Fibroblast of lung (primary cell): ENCODE data around the gene ARL4D. TPM values are rescaled to one million over a fixed set of nuclear protein-coding genes. Genes with fewer than 3 reads are reported as not detected.
"Not testable (repeated sequence)": the region's sequence is repeated elsewhere in the genome, so short reads cannot be mapped to it uniquely, and the experiment has no call there.

Experiments used
- DNase-seq, 2 donors: peaks; one replicate each; pipeline versions ENCODE4 v3.0.0 to v3.0.0-alpha.2; 2010; ENCODE audit warnings: low read depth in 2 of 2
- H2AFZ ChIP-seq: 2 replicates; pipeline ENCODE4 v1.5.1; 2012; ENCODE audit warnings: low read length, control low read depth, inconsistent platforms
- H3K27ac ChIP-seq: 2 replicates; pipeline ENCODE4 v1.5.1; 2011; ENCODE audit warnings: low read length, control low read depth; ENCODE audit not compliant: insufficient read depth
- H3K27me3 ChIP-seq: 2 replicates; pipeline ENCODE4 v1.5.1; 2011; ENCODE audit warnings: mild to moderate bottlenecking, low read length; ENCODE audit not compliant: control insufficient read depth, insufficient read depth
- H3K36me3 ChIP-seq: 2 replicates; pipeline ENCODE4 v1.5.1; 2011; ENCODE audit warnings: low read length; ENCODE audit not compliant: control insufficient read depth, insufficient read depth
- H3K4me1 ChIP-seq: 2 replicates; pipeline ENCODE4 v1.5.1; 2011; ENCODE audit warnings: low read length; ENCODE audit not compliant: control insufficient read depth, insufficient read depth; ENCODE audit errors: extremely low read depth
- H3K4me2 ChIP-seq: 2 replicates; pipeline ENCODE4 v1.5.1; 2011; ENCODE audit warnings: low read length, control low read depth; ENCODE audit not compliant: insufficient read depth; ENCODE audit errors: extremely low read depth
- H3K4me3 ChIP-seq, 4 experiments: fragments of 200-600 bp in 1 of 4; sonication (generic) in 1 of 4; replicated peaks in 1 of 4; 2 replicates each; pipeline ENCODE4 v1.5.1; 2011 to 2016; ENCODE audit warnings: low read length in 4 of 4, low read depth in 3 of 4, mild to moderate bottlenecking in 3 of 4, control low read depth in 2 of 4, inconsistent platforms in 1 of 4, mixed read lengths in 1 of 4; ENCODE audit not compliant: insufficient read depth in 1 of 4; ENCODE audit errors: control extremely low read depth in 1 of 4
- H3K79me2 ChIP-seq: 2 replicates; pipeline ENCODE4 v1.5.1; 2012; ENCODE audit warnings: mild to moderate bottlenecking, low read length, inconsistent platforms; ENCODE audit not compliant: control insufficient read depth, insufficient read depth
- H3K9ac ChIP-seq: 2 replicates; pipeline ENCODE4 v1.5.1; 2011; ENCODE audit warnings: mild to moderate bottlenecking, low read length, control low read depth; ENCODE audit not compliant: insufficient read depth
- H3K9me3 ChIP-seq: 2 replicates; pipeline ENCODE4 v1.5.1; 2012; ENCODE audit warnings: low read depth, low read length; ENCODE audit not compliant: control insufficient read depth, insufficient read depth
- H4K20me1 ChIP-seq: 2 replicates; pipeline ENCODE4 v1.5.1; 2011; ENCODE audit warnings: low read length; ENCODE audit not compliant: control insufficient read depth, insufficient read depth; ENCODE audit errors: extremely low read depth
- EZH2 ChIP-seq: IDR thresholded peaks from 2 replicates; pipeline ENCODE4 v1.5.1; 2012; ENCODE audit warnings: low read length, control low read depth, mild to moderate bottlenecking; ENCODE audit errors: missing control alignments
- polyA plus RNA-seq, 2 donors: library from polyadenylated mRNA; depleted of rRNA in 1 of 2; stranded (reverse) in 1 of 2; unstranded in 1 of 2; fragments of >200 nt; gene quantifications; 2 replicates each; pipeline ENCODE4 v1.2.1, GENCODE V29; 2011 to 2012; ENCODE audit warnings: missing spikeins in 1 of 2
- total RNA-seq: library from RNA; depleted of rRNA; stranded (reverse); fragments of >200 nt; gene quantifications from 2 replicates; pipeline ENCODE4 v1.2.1, GENCODE V29; 2014
- TF ChIP-seq, protein P1 (sequence below), 2 donors: IDR thresholded peaks in 1 of 2; conservative IDR thresholded peaks in 1 of 2; 1 replicate in 1 of 2; 2 replicates in 1 of 2; pipeline ENCODE4 v1.5.1; 2011 to 2012; ENCODE audit warnings: low read length in 2 of 2, control low read depth in 1 of 2, inconsistent platforms in 1 of 2, low read depth in 1 of 2, mild to moderate bottlenecking in 1 of 2

The ARL4D gene
- total and polyA plus RNA-seq, 2 donors (not counting 1 experiment from before 2014, with no cell fraction given) = 12.5 to 46.4 TPM

DNA sequence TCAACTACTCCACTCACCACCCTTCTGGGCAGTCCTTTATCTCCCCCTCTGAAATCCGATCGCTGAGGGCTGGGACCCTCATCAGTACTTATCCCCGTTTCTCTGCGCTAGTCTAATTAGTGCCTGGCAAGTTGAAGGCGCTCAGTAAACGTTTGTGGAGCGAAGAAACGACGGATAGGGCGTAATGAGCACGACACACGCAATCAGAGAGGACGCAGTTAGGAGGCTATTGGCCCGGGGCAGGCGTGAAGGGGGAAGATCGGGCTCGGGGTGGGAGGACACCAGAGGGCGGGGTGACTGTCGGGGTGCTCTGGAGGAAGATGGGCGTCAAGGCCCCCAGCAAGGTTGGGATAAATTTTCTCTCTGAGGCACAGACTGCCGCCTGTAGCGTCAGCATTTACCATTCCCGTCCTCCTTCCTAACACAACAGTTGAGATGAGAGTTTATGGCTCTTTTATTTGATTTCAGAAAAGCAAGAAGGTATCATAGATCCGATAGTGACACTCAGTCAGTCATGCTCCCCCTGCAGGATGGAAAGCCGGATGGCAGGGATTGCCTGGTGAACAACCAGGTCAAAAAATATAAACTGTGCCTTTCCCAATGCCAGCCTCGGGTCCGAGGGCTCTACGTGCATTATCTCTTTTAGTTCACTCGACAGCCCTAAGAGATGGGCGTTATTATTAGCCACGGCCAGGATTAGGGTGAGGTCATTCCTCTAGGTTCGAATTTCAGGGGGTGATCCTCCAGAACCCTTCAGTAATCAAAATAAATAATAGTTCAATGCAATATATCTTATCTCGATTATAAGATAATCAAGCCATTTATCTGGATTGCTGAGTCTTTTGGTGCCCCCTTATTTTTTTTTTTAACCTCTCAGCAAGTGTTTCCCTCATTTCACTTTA lies 9.5 kb upstream of the ARL4D start:
- Histone ChIP-seq H2AFZ (peak overlapping the region; percentile 72), H3K27me3 (no peaks in the 10 kb centered on the region), H3K9ac (peak overlapping the region; percentile 87), H4K20me1 (no peaks in the 10 kb centered on the region), H3K4me3 (peak overlapping the region; percentile 55 to 68 (median 67)), H3K9me3 (no peaks in the 10 kb centered on the region), H3K36me3 (no peaks in the 10 kb centered on the region), H3K4me2 (peak overlapping the region; percentile 99), H3K27ac (peak overlapping the region; percentile 98), H3K4me1 (no peaks in the 10 kb centered on the region), H3K79me2 (no peaks in the 10 kb centered on the region)
- DNase-seq = peak; percentile 78 to 84
- TF ChIP-seq EZH2 = no peak
- TF ChIP-seq, protein P1, sequence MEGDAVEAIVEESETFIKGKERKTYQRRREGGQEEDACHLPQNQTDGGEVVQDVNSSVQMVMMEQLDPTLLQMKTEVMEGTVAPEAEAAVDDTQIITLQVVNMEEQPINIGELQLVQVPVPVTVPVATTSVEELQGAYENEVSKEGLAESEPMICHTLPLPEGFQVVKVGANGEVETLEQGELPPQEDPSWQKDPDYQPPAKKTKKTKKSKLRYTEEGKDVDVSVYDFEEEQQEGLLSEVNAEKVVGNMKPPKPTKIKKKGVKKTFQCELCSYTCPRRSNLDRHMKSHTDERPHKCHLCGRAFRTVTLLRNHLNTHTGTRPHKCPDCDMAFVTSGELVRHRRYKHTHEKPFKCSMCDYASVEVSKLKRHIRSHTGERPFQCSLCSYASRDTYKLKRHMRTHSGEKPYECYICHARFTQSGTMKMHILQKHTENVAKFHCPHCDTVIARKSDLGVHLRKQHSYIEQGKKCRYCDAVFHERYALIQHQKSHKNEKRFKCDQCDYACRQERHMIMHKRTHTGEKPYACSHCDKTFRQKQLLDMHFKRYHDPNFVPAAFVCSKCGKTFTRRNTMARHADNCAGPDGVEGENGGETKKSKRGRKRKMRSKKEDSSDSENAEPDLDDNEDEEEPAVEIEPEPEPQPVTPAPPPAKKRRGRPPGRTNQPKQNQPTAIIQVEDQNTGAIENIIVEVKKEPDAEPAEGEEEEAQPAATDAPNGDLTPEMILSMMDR (conservative IDR thresholded peaks at IDR 0.05 in 1 of 2, IDR thresholded peaks at IDR 0.05 in 1 of 2; ENCODE audit: low read depth in 1 of 2, low read length in 2 of 2) = peak; percentile 80 to 91

DNA sequence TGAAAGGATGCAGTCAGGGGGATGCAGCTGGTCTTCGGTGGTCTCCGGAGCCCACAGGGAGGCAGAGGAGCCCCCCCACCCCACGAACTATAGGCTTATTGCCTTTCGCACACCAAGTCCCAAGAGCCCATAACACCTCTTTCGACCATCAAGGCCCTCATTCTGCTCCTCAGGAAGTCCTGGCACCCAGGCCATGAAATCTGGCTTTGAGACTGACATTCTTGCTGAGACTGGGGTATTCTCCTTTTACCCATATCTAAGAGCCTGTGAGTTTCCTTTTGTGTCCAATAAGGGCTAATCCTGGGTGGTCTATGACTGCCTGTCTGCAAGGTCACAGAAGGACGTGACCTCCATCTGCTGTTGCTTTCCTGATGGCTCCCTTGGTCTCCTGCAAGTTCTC lies 6.4 kb upstream of the ARL4D start:
- no peak overlapping the region for H3K27ac ChIP-seq
- TF ChIP-seq, protein P1 (conservative IDR thresholded peaks at IDR 0.05 in 1 of 2, IDR thresholded peaks at IDR 0.05 in 1 of 2; ENCODE audit: low read depth in 1 of 2, low read length in 2 of 2) = no peak
- TF ChIP-seq EZH2 = no peak
- H4K20me1 ChIP-seq = no peaks in the 10 kb centered on the region
- no peaks in the 10 kb centered on the region for H3K27me3 ChIP-seq
- no peak for DNase-seq
- H3K4me1 ChIP-seq = no peaks in the 10 kb centered on the region
- no peak overlapping the region for H3K4me2 ChIP-seq
- no peaks in the 10 kb centered on the region for H3K9me3 ChIP-seq
- no peak overlapping the region for H3K9ac ChIP-seq
- H3K79me2 ChIP-seq = no peaks in the 10 kb centered on the region
- H2AFZ ChIP-seq = no peak overlapping the region
- no peak overlapping the region for H3K4me3 ChIP-seq
- H3K36me3 ChIP-seq = no peaks in the 10 kb centered on the region

DNA sequence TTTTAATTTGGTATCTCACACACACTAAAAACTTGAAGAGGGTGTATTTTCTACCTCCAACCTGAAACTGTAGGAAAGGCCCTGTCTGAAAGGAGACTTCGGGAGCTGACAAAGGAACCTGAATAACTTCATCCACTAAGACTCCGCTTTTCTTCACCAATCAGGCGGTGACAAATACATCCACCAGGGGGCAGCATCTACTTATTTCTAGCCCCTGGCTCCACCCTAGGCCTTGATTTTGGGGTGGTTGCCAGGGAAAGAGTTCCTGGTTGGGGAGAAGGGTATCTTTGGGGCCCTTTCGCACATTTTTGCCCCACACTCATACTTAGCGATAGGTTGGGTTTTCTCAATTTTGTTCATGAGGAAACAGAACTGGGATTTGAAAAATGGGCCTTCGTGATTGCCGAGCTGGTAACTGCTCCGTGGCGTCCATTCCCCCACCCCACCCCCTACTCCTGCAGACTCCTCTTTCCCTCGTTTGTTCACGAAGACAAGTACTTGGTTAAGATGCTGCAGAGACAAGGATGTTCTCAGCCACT lies 4.8 kb upstream of the ARL4D start:
- peak overlapping the region; percentile 74 for H2AFZ ChIP-seq
- no peak for TF ChIP-seq EZH2
- TF ChIP-seq, protein P1 (conservative IDR thresholded peaks at IDR 0.05 in 1 of 2, IDR thresholded peaks at IDR 0.05 in 1 of 2; ENCODE audit: low read depth in 1 of 2, low read length in 2 of 2) = peak; percentile 81 to 92
- no peak overlapping the region for H3K4me3 ChIP-seq
- DNase-seq = peak; percentile 71 to 91
- H3K27me3 ChIP-seq = no peaks in the 10 kb centered on the region
- no peak overlapping the region for H3K9ac ChIP-seq
- H4K20me1 ChIP-seq = no peaks in the 10 kb centered on the region
- H3K36me3 ChIP-seq = no peaks in the 10 kb centered on the region
- no peak overlapping the region for H3K4me2 ChIP-seq
- H3K27ac ChIP-seq = no peak overlapping the region
- H3K9me3 ChIP-seq = no peaks in the 10 kb centered on the region
- H3K4me1 ChIP-seq = peaks cover 4% of the 10 kb centered on the region
- H3K79me2 ChIP-seq = peaks cover under 1% of the 10 kb centered on the region

DNA sequence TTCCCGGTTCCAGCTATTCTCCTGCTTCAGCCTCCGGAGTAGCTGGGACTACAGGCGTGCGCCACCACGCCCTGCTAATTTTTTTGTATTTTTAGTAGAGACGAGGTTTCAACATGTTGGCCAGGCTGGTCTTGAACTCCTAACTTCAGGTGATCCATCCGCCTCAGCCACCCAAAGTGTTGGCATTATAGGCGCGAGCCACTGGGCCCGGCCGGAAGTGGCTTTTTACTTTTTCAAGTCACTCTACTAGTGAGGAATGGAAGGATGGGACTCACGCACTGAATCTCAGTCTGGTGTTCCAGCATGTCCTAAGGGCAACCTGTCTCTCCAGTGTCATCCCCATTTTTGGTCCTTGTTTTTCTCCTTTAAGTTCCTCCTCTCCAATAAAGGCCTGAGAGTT lies 4.1 kb upstream of the ARL4D start:
- H3K9ac ChIP-seq, H3K27me3 ChIP-seq, H3K4me3 ChIP-seq, H3K9me3 ChIP-seq, H3K4me1 ChIP-seq, H4K20me1 ChIP-seq, H3K4me2 ChIP-seq, H3K79me2 ChIP-seq, H3K27ac ChIP-seq, DNase-seq, H3K36me3 ChIP-seq, H2AFZ ChIP-seq: not testable (repeated sequence)
